Germinal center (tissue), 1 donor: ENCODE results near the gene METTL8.
"Not testable (repeated sequence)": the region's sequence is repeated elsewhere in the genome, so short reads cannot be mapped to it uniquely, and the experiment has no call there.

Source experiments
- DNase-seq: peaks from one replicate; pipeline ENCODE4 v3.0.0; 2012; ENCODE audit warnings: mixed read lengths, low spot score

The METTL8 gene

DNA sequence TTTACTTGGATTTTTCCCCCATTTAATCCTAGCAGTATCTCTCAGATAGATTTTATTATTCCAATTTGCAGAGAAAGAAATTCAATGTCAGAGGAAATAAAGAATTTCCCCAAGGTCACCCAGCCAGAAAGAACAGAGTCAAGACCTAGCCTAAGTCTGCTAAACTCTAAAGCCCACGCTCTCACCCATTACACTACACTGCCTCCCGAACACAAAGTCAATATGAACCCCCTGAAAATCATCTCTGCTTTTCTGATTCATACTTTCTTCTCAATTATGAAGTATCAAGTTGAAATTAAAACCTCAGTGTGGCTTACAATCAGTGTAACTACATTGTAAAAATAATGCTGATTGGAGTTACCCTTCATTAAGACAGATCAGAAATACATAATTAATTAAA lies 89.6 kb downstream of the METTL8 start:
- DNase-seq = no peak

DNA sequence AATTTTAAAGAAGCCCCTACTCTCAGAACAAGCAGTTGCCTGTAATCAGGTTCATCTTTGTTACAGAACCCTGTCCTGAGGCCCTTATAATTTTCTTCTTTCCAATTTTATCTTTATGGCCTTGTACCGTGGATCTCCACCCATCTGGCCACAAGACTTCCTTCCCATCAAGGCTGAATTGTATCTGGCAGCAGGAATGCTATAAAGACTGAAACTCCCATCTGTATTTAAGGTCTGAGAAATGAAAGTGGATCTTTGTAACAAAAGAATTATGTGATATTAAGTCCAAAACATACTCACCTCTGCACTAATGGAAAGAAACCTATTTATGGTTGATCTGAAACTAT lies 91.8 kb downstream of the METTL8 start:
- no peak for DNase-seq

DNA sequence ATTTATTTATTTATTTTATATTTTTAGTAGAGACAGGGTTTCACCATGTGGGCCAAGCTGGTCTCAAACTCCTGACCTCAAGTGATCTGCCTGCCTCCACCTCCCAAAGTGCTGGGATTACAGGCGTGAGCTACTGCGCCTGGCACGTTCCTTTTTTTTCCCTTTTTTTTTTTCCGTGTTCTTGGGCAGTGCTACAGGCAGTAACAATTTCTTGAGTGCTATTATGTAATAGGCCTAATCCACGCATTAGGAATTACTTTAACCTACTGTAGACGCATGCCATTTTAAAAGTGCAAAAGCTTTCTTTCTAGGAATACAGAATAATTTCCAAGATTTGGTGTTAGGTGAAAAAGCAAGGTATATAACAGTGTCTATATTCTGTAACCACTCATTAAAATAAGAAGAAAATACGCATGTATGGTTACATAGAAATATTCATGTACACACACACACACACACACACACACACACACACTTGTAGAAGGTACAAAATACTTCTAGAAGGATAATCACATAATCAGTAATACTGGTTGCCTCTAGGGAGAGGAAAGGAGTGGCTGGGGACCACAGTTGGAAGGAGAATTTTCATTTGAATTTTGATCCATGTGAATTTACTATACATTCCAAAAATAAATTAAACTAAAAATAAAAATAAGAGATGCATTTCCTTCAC lies 92.3 kb downstream of the METTL8 start:
- DNase-seq = no peak

DNA sequence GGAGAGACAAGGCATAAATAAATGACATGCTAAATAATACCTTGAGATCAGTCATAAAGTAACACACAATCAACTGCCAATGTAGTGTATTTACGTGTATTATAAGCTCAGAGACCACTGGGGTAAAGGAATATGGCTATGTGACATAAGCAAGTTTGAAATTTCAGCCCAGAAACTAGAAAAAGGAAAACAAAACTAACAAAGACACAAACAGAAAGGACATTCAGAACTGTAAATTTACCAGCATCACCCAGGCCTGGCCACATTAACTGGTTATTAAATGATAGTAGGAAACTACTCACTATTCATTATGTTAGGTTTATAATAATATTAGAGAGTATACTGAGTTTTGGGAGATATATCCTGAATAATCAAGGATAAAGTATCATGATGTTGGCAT lies 98.8 kb downstream of the METTL8 start:
- no peak for DNase-seq

DNA sequence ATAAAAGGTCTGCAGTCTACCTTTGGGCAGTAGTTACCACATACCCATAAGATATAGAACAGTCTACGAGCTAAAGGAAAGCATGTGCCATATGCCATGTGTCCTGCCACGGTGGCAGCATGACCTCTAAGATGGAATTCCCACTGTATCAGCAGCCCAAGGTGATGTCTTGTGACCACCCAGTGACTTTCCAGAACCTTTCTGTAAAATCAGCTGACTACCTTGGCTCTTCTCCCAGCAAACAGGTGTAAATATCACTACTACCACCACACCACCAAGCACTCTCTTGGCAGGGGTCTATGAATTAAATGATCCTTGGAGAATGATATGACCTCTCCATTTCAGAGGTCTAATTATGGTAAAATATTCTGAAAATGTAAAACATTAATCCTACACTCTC lies 99.6 kb downstream of the METTL8 start:
- DNase-seq = no peak

DNA sequence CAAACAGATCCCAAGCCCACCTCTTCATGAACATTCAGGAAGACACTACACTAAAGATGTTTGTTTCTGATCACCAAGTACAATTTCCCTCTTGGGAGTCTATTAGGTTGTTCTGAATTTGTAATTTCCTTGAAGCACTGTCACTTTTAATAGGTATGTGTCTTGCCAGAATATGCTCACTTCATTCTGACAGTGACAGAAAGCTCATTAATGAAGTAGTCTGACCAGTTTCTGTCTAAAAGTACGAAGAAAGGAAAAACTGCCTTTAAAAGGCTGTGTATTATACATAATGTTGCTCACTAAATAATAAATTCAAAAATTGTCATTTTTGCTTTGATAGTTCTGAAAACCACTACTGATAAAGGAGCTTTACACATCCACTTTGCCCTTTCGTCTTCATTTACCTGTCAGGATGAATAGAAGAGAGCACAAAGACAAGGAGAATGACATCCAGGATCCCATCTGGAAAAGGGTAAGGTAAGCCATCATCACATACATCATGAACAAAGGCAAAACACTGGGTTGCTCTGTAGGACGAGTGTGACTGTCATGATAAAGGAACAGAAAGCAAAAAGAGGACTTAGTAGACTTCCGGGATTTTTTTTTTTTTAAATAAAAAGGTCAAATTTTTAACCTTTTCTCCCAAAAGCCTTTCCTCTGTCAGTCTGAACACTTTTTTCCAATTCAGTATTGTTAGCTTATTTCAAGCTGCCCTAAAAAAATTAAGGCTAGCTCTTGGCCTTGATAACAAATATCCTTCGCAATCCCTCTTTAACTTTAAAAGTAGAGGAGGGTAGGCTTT lies 103.4 kb downstream of the METTL8 start:
- no peak for DNase-seq

DNA sequence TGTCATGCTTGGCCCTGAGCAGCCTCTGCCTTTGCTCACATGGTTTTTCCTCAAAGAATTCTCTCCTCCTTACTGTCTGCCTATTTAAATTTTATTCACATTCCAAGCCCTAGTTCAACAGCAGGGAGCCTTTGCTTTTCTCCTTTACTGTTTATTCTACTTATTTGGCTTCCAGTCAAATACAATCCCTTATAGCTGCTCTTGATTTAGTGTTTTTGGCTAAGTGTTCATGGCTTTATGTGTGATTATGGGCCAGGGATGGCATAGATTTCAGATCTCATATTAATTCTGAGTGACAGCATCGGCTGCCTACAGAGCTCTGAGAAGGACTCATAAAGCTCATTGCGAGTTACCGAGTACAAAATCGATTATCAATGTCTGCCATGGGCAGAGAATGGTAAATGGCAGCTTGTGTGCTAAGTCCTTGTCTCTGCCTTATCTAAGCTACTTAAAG lies 106.7 kb downstream of the METTL8 start:
- DNase-seq = no peak

DNA sequence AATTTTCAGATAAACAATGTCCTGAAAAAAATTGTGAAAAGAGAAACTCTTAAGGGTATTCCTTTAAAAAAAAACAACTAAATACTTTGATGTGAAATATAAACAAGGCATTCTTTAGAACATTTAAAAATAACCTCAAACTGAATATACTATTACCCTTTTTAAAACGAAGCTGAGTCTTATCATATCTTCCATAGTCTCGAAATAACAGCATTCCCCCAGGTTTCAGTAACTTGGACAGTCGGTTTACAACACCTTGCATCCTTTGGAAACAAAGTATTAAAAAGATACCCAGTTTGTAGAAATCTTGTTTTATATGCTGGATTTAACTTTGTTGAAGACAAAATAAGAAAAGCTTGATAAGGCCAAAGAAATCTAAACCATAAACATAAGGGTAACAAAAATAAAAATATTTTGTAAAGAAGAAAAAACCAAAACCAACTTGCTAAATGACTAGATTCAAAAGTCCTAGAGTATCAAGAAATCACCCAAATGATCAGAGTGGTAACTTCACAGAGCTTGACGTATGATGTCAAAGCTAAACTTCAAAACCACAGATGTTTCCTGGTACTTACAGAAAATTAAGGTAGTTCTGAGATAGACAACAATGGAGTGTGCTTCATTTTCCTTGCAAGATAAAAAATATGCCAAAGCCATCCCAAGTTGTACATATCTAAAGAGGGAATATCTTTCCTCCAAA lies 107.8 kb downstream of the METTL8 start:
- no peak for DNase-seq

DNA sequence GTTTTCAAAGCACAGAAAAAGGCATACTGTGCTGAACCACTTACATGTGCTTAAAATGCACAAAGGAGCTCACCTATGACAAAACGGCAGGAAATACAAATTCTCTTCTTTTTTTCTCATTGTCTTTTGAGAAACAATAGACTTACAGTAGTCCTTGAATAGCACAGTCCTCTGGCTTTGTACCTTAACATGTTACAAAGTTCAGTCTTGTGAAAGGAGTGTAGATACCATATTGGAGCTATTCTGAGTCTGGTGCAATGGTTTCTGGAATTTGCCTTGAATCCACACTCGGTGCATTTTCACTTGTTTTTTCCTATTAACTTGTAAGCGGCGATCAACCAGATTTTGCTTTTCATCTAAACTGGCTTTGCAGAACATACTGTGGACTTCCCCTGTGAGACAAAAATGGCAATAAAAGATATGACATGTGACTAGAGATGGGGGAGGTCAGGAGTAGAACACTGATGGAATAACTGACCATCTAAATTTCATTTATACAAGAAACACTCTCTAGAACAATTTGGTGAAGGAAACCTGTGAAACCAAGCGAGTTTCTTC lies 109.7 kb downstream of the METTL8 start:
- DNase-seq = no peak

DNA sequence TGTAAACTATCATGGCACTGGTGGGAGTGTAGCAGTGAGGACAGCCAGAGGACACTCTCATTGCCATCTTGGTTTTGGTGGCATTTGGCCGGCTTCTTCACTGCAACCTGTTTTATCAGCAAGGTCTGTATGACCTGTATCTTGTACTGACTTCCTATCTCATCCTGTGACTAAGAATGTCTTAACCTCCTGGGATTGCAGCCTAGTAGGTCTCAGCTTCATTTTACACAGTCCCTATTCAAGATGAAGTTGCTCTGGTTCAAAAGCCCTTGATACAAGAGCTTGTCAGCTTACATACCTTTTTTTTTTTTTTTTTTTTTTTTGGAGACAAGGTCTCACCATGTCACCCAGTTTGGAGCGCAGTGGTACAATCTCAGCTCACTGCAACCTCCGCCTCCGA lies 110.9 kb downstream of the METTL8 start:
- no peak for DNase-seq

DNA sequence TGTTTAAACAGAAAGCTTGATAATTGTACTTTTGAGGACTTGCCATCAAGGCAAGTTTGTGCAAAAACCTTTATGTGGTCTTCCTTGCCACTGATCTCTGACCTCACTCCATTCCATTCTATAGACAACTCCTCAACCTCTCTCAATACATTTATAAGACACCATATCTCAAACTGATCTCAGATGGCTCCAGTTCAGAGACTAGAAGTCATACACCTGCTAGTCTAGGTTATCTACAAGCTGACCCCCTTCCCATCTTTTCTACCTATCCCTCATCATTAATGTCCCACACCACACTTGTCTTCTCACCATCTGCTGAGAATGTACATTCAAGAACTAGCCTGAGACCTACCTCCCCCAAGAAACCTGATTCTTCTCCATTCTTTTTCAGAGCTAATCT lies 113.1 kb downstream of the METTL8 start:
- no peak for DNase-seq

DNA sequence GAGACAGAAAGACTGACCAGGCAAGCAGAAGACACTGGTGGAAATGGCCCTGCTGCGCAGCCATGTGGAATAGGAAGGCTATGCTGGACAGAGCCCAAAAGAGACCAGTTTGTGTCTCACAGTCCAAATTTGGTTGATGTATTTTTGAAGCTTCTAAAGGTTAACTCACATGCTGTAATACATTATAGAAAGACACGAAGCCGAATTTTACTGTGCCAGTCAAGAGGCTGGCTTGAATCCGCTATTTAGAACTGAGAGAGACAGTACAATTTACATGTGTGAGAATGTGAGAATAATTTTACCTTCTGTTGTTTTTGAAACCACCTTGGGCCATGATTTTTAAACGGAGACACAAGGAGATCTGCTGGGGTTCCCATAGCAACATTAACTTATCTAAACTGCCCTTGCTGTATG lies 113.6 kb downstream of the METTL8 start:
- no peak for DNase-seq

DNA sequence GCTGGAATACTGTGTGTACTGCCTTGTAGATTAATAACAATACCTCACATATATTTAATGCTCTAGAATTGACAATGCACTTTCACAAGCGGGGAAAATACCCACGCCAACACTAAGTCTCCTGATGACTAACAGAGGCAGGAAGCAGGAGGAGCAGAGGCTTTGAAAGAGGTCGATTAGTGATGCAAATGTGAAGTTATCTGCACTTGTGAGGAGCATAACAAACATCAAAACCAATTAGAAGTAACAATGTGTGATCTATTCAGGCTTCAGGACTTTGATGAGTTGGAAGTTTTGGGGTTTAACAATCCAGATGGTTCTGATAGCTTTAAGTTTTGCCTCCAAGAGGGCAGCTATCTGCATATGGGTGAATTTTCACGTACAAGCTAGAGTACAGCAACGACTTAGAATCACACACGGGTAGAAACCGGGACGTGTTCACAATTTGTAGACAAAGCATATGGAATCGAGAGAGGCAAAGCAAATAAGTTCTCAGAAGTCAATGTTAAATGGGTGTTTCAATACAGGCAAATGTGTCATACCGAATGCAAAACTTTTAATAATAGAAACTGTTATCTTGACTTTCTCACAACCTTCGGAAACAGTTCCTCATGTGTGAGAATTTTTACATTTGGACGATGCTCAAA lies 114.5 kb downstream of the METTL8 start:
- no peak for DNase-seq

DNA sequence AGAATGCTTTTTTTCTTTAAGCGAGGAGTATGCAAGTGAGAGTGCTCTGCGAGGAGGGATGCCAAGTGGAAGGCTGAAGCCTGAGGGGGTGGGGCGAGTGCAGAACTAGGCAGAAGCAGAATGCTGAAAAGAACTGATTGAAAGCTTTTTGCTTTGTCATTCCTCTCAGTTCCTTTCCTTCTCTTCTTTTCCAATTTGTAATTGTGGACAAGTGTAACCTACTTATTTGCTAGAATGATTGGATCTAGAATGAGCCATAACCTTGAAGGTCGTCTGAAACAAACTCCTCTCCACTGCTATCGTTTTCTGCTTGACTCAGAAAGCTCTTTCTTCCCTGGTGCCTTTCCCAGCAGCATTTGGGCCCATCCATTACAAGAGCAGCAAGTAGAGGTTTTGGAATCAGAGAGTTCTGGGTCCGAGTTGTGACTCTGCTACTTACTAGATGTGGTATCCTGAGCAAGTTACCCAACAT lies 115.3 kb downstream of the METTL8 start:
- DNase-seq = no peak

DNA sequence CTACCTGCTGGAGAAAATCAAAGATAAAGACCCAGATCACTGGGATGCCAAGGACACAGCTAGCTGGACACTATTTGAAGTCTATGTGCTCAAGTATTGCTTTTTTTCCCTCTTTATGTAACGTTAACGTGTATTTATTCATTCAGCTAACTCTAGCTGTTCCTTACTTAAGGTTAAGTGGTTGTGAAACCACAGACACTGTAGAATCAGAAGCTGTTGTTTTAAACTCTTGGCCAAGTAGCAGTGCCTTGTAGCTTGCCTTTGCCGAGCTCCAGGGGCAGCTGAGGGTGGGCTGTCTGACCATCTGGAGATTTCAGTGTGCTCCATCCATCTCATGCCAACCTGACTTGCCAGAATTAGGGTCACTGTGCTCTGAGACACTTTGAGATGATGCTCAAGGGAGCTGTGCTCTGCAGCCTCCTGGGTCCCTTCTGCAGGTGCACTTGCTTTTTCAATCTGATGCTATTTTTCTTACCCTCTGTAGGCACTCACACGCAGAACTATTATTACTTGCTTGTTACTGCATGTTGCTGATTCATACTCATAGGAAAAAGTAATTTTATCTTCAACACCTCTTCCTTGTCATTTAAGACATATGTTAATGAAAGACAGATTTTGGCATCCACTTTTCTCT lies 116.2 kb downstream of the METTL8 start:
- DNase-seq = no peak

DNA sequence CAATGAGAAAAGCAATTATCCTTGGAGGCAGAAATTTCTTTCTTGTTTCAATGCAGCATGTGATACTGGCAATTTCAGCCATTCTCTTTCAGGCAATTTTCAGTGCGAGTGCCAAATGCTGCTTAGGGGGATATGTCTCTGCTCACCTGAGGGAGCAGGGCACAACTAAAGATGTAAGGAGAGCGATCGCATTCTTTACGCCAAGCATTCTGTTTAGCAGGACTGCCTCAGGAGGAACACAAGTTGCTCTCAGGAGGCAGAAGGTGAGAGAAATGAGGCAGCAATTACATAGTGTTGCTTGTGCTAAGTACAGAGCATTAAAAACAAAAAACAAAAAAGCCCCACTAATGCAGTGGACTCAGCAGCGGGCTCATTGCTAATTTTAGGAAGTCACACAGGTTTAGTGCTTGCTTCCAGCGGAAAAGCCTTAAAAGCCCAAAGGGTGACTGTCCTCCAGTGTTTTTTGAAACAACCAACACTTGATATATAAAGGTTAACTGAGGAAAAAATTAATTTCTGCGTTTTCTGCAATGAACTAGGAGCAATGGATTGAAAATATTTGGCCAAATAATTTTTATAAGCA lies 116.9 kb downstream of the METTL8 start:
- no peak for DNase-seq

DNA sequence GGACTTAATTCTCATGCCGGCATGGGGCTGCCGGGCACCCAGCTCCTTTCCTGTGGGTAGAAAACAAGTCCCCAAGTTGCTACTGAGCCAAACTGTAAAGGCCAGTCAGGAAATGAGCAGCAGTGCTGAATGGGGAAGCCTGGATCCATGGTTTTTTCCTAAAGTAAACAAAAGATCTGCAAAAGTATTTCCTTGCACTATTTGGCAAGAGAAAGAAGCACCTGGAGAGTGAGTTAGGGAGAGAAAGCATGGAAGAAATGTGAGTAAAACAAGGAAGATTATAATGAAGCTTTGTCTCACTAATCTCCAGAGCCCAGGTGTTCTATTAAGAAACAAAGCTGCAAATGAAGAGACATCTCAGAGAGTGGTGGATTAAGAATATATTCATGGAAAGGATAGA lies 117.6 kb downstream of the METTL8 start:
- DNase-seq = no peak

DNA sequence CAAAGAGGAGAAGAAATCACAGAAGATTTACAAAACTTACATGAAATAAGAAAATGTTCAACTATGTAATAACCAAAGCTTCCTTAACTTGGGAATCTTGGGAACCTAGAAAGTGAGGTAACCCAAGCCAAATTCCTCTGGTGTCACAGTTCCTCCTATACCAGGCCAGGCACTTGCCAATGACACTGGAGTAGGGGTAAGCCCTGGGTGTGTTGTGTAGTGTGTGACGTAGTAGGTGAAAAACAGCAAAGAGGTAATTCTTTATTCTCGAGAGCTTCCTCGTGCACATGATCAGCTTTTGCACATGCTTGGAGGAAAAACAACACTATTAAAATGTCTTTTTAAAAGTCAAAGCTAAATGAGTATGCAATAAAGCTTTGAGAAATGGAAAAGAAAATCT lies 118.0 kb downstream of the METTL8 start:
- no peak for DNase-seq

DNA sequence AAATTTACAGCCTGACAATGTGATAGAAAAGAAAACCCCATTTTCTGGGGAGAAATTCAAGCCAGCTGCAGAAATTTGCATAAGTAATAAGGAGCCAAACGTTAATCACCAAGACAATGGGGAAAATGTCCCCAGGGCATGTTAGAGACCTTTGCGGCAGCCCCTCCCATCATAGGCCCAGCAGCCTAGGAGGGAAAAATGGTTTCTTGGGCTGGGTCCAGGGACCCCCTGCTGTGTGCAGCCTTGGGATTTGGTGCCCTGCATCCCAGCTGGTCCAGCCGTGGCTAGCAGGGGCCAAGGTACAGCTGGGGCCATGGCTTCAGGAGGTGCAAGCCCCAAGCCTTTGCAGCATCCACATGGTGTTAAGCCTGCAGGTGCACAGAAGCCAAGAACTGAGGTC lies 121.6 kb downstream of the METTL8 start:
- not testable (repeated sequence) for DNase-seq

DNA sequence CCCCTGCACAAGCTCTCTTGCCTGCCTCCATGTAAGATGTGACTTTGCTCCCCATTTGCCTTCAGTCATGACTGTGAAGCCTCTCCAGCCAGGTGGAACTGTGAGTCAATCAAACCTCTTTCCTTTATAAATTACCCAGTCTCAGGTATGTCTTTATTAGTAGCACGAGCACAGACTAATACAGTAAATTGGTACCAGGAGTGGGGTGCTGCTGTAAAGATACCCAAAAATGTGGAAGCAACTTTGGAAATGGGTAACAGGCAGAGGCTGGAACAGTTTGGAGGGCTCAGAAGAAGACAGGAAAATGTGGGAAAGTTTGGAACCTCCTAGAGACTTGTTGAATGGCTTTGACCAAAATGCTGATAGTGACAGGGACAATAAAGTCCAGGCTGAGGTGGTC lies 122.2 kb downstream of the METTL8 start:
- DNase-seq = not testable (repeated sequence)

DNA sequence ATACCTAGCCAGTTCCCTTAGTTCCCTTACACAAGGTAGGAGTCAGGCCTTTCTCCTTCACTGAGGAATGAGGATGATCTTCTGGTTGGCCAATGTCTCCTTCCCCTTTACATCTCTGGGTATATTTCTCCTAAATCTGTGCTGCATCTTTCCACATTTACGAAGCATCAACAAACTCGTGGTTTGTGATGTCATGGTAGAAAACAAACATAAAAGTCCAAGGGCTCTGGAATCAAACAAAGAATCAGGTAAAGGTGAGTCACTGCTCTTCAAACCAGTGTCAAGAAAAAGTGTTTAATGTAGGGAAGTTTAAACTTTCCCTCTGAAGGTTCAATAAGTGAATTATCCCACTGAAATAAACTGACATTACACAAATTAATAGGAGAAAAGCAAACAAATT lies 122.9 kb downstream of the METTL8 start:
- no peak for DNase-seq
